PC-3 (cell line): Measurements from ENCODE around the gene NINL. TPM values are rescaled to one million over a fixed set of nuclear protein-coding genes. Genes with fewer than 3 reads are reported as not detected.

ENCODE experiments used
- ATAC-seq: fragments of 200-7000 bp; cut with Tn5 transposase; 2 replicates; pipeline ENCODE4 v1.9.1; 2020; ENCODE audit warnings: mild to moderate bottlenecking, moderate library complexity
- BruUV-seq: library from RNA; stranded (reverse); fragments of 400-500 nt; replicated peaks from 2 replicates; lab custom pipeline; 2021; lab: Mats Ljungman, UMichigan
- CTCF ChIA-PET: fragments of 300-600 bp; sonication (Branson Sonifier 250); formaldehyde crosslinking; loops from one replicate; lab custom pipeline; 2022; ENCODE audit warnings: antibody characterized with exemption; lab: Charles Lee
- POLR2A ChIA-PET: fragments of 300-600 bp; sonication (Branson Sonifier 250); formaldehyde crosslinking; loops from one replicate; lab custom pipeline; 2022; ENCODE audit warnings: antibody characterized with exemption; ENCODE audit not compliant: unreplicated experiment; lab: Charles Lee
- DNase-seq: peaks from one replicate; pipeline ENCODE4 v3.0.0-alpha.2; 2015
- H2AFZ ChIP-seq: fragments of 300-600 bp; sonication (generic); 2 replicates; pipeline ENCODE4 v1.6.0; 2016; ENCODE audit warnings: antibody characterized with exemption, low read length
- H3F3A ChIP-seq: fragments of 300-600 bp; sonication (generic); one replicate; pipeline ENCODE4 v1.6.0; 2017; ENCODE audit warnings: antibody characterized with exemption, low read length, control low read depth, mild to moderate bottlenecking; ENCODE audit not compliant: unreplicated experiment
- H3K27ac ChIP-seq: fragments of 300-600 bp; sonication (generic); 2 replicates; pipeline ENCODE4 v1.5.1; 2016; ENCODE audit warnings: mild to moderate bottlenecking, low read length
- H3K27me3 ChIP-seq: fragments of 300-600 bp; sonication (generic); 2 replicates; pipeline ENCODE4 v1.6.1; 2016; ENCODE audit warnings: low read length, mixed read lengths
- H3K36me3 ChIP-seq: fragments of 300-600 bp; sonication (generic); 2 replicates; pipeline ENCODE4 v1.6.1; 2016; ENCODE audit warnings: low read depth, mixed run types, low read length, mixed read lengths
- H3K4me1 ChIP-seq: fragments of 300-600 bp; sonication (generic); 2 replicates; pipeline ENCODE4 v1.5.1; 2016; ENCODE audit warnings: low read length; ENCODE audit not compliant: insufficient read depth
- H3K4me2 ChIP-seq: fragments of 300-600 bp; sonication (generic); 2 replicates; pipeline ENCODE4 v1.6.0; 2016; ENCODE audit warnings: low read length
- H3K4me3 ChIP-seq: fragments of 300-600 bp; sonication (generic); 2 replicates; pipeline ENCODE4 v1.5.1; 2016; ENCODE audit warnings: mild to moderate bottlenecking, low read length, mixed read lengths
- H3K79me2 ChIP-seq: fragments of 300-600 bp; sonication (generic); 2 replicates; pipeline ENCODE4 v1.6.1; 2017; ENCODE audit warnings: low read length, mixed read lengths
- H3K9ac ChIP-seq: fragments of 300-600 bp; sonication (generic); 2 replicates; pipeline ENCODE4 v1.6.0; 2016; ENCODE audit warnings: mild to moderate bottlenecking, low read length
- H3K9me2 ChIP-seq: fragments of 300-600 bp; sonication (generic); replicated peaks from 2 replicates; pipeline ENCODE4 v1.6.1; 2016; ENCODE audit warnings: mixed run types, low read length, mixed read lengths
- H3K9me3 ChIP-seq: fragments of 300-600 bp; sonication (generic); 2 replicates; pipeline ENCODE4 v1.6.1; 2016; ENCODE audit warnings: low read length, mixed read lengths
- H4K20me1 ChIP-seq: fragments of 300-600 bp; sonication (generic); 2 replicates; pipeline ENCODE4 v1.6.1; 2016; ENCODE audit warnings: low read length, mixed read lengths
- EZH2 ChIP-seq: fragments of 300-600 bp; sonication (generic); IDR thresholded peaks from one replicate; pipeline ENCODE4 v1.6.1; 2017; ENCODE audit warnings: antibody characterized with exemption, mild to moderate bottlenecking, low read length; ENCODE audit not compliant: unreplicated experiment
- EZH2phosphoT487 ChIP-seq: fragments of 300-600 bp; sonication (generic); IDR thresholded peaks from 2 replicates; pipeline ENCODE4 v1.6.1; 2018; ENCODE audit warnings: mild to moderate bottlenecking, antibody characterized with exemption, low read length, borderline replicate concordance
- intact Hi-C: fragments of 100-400 bp; cut with micrococcal nuclease; formaldehyde crosslinking; loops from 2 replicates; pipeline ENCODE4 v1.9.0; 2023
- total RNA-seq: library from RNA; depleted of rRNA; stranded (reverse); fragments of >200 nt; gene quantifications from 2 replicates; pipeline ENCODE4 v1.2.3, GENCODE V29; 2014
- TF ChIP-seq, protein P1 (sequence below): fragments of 300-600 bp; sonication (generic); conservative IDR thresholded peaks from 2 replicates; pipeline ENCODE4 v1.5.1; 2017; ENCODE audit warnings: antibody characterized with exemption, low read depth, mild to moderate bottlenecking, low read length

Gene NINL
- total RNA-seq, 1 experiment from 2014 or later: 6.5 TPM

- POLR2A ChIA-PET: no interaction called here
- intact Hi-C loops: no loop called here
Observed at GRCh38 chr20:25491446-25492038, 93.8 kb downstream of the NINL start.

DNA sequence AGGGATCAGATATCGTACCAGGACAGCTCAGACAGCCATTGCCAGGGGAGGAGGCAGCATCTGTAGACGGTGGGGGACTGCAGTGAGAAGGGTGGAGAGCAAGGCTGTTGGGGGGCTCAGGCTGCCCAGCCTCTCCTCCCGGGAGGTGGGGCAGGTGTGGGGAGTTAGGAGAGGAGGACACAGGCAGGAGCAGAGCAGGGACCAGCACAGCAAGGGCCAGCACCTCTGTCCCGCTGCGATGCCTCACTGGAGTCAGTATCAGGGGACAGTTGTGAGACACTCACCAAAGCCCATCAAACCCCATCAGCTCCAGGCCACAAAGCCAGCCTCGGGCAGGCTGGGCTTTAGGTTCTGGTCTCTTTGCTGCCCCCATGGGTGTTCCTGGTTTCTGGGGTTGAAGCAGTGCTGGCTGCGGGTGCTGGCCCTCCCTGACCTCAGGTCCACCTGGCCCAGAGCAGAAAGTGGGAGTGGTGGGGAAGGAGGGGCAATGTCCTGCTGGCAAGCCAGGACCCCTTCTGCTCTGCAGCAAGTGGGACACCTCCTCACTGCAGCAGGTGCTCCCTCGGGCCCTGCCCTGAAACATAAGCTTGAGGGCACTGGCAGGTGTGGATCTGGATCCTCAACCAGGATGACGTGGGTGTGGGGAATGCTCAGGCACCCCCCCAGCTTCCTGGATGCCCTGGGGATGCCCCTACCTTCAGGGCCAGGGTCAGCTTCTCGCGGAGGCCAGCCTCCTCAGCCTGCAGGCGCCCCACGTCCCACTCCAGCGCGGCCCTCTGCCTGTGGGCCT lies 94.5 kb downstream of the NINL start:
- no TSS peak for BruUV-seq
- ChIA-PET CTCF (no interaction called here), POLR2A (no interaction called here)
- no peaks in the 10 kb centered on the region for H3K36me3 ChIP-seq
- no peak overlapping the region for H3K27ac ChIP-seq
- TF ChIP-seq EZH2 (no peak), EZH2phosphoT487 (no peak)
- TF ChIP-seq, protein P1, sequence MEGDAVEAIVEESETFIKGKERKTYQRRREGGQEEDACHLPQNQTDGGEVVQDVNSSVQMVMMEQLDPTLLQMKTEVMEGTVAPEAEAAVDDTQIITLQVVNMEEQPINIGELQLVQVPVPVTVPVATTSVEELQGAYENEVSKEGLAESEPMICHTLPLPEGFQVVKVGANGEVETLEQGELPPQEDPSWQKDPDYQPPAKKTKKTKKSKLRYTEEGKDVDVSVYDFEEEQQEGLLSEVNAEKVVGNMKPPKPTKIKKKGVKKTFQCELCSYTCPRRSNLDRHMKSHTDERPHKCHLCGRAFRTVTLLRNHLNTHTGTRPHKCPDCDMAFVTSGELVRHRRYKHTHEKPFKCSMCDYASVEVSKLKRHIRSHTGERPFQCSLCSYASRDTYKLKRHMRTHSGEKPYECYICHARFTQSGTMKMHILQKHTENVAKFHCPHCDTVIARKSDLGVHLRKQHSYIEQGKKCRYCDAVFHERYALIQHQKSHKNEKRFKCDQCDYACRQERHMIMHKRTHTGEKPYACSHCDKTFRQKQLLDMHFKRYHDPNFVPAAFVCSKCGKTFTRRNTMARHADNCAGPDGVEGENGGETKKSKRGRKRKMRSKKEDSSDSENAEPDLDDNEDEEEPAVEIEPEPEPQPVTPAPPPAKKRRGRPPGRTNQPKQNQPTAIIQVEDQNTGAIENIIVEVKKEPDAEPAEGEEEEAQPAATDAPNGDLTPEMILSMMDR: no peak
- H3K9me2 ChIP-seq: no peaks in the 10 kb centered on the region
- H3K9me3 ChIP-seq: no peaks in the 10 kb centered on the region
- no peaks in the 10 kb centered on the region for H4K20me1 ChIP-seq
- H3K4me1 ChIP-seq: peaks cover 1% of the 10 kb centered on the region
- H3K79me2 ChIP-seq: no peaks in the 10 kb centered on the region
- intact Hi-C loops: no loop called here
- ATAC-seq: no peak
- H3K4me3 ChIP-seq: no peak overlapping the region
- H3F3A ChIP-seq: no peaks in the 10 kb centered on the region
- no peaks in the 10 kb centered on the region for H3K27me3 ChIP-seq
- H3K4me2 ChIP-seq: no peak overlapping the region
- no peak overlapping the region for H3K9ac ChIP-seq
- H2AFZ ChIP-seq: no peak overlapping the region
- DNase-seq: no peak

More at GRCh38 chr20:25491446-25492038, 93.8 kb downstream of the NINL start:
- CTCF ChIA-PET: no interaction called here
- no peaks in the 10 kb centered on the region for H3K79me2 ChIP-seq
- peaks cover 6% of the 10 kb centered on the region for H3K4me1 ChIP-seq
- no peaks in the 10 kb centered on the region for H3K9me2 ChIP-seq
- H3K4me3 ChIP-seq: no peak overlapping the region
- H3K27me3 ChIP-seq: no peaks in the 10 kb centered on the region
- H3K36me3 ChIP-seq: no peaks in the 10 kb centered on the region
- no peak for DNase-seq
- no TSS peak for BruUV-seq
- ATAC-seq: no peak
- H3K9ac ChIP-seq: no peak overlapping the region
- no peaks in the 10 kb centered on the region for H3K9me3 ChIP-seq
- no peak overlapping the region for H3K27ac ChIP-seq
- H2AFZ ChIP-seq: no peak overlapping the region
- no peaks in the 10 kb centered on the region for H3F3A ChIP-seq
- TF ChIP-seq, protein P1: no peak
- TF ChIP-seq EZH2: no peak
- TF ChIP-seq EZH2phosphoT487: no peak
- H4K20me1 ChIP-seq: no peaks in the 10 kb centered on the region
- no peak overlapping the region for H3K4me2 ChIP-seq

- Histone ChIP-seq H3K9me2 (no peaks in the 10 kb centered on the region), H3K4me2 (no peak overlapping the region), H3K36me3 (no peaks in the 10 kb centered on the region), H3K4me1 (peaks cover 16% of the 10 kb centered on the region), H3K9ac (no peak overlapping the region), H4K20me1 (no peaks in the 10 kb centered on the region), H3K27ac (no peak overlapping the region), H3K27me3 (no peaks in the 10 kb centered on the region), H2AFZ (no peak overlapping the region), H3F3A (no peaks in the 10 kb centered on the region), H3K4me3 (no peak overlapping the region), H3K79me2 (no peaks in the 10 kb centered on the region), H3K9me3 (no peaks in the 10 kb centered on the region)
- intact Hi-C loops: no loop called here
- ChIA-PET CTCF (no interaction called here), POLR2A (no interaction called here)
- TF ChIP-seq, protein P1: no peak
- no peak for TF ChIP-seq EZH2
- no TSS peak for BruUV-seq
- ATAC-seq (no peak), DNase-seq (no peak)
Observed at GRCh38 chr20:25489221-25489871, 96.0 kb downstream of the NINL start.
